Measurements from ENCODE around the gene GCA. TPM values are rescaled to one million over a fixed set of nuclear protein-coding genes. Genes with fewer than 3 reads are reported as not detected.
A peak's percentile ranks its signal among the peaks of the same experiment; 100 is the strongest.

Gene GCA
- polyA plus RNA-seq, 1 experiment: 5.2 TPM

- DNase-seq (ENCODE audit: low read depth): no peak
- ChIA-PET POLR2A (no interaction called here), CTCF (interaction anchor here (0.7 to 1.3 kb wide), 4 partner anchors 8 to 196 kb away, joined by 3 to 4 read pairs (median 3); no protein-coding TSS in a partner anchor)
- Histone ChIP-seq H3K27me3 (ENCODE audit: control insufficient read depth, insufficient read depth, low read length) (peaks cover 4% of the 10 kb centered on the region; the same call in 1 of the 2 replicates), H3K4me3 (ENCODE audit: low read depth, low read length) (no peak overlapping the region), H3K36me3 (ENCODE audit: control insufficient read depth, insufficient read depth, low read length) (no peaks in the 10 kb centered on the region)
- TF ChIP-seq CTCF (IDR thresholded peaks at IDR 0.05; ENCODE audit: insufficient read depth, low read depth, low read length): peak; percentile 63
Observed at GRCh38 chr2:162327134-162327769, 16.7 kb upstream of the GCA start.

GRCh38 chr2:162327806-162328205 is 16.1 kb upstream of the GCA start:
- H3K36me3 ChIP-seq (ENCODE audit: control insufficient read depth, insufficient read depth, low read length): no peaks in the 10 kb centered on the region
- no peak overlapping the region for H3K4me3 ChIP-seq (ENCODE audit: low read depth, low read length)
- DNase-seq (ENCODE audit: low read depth): no peak
- peaks cover 4% of the 10 kb centered on the region; the same call in 1 of the 2 replicates for H3K27me3 ChIP-seq (ENCODE audit: control insufficient read depth, insufficient read depth, low read length)
- no peak for TF ChIP-seq CTCF (IDR thresholded peaks at IDR 0.05; ENCODE audit: insufficient read depth, low read depth, low read length)
- ChIA-PET CTCF (interaction anchor here (0.6 to 1.3 kb wide), 2 partner anchors 9 to 100 kb away, joined by 3 read pairs; no protein-coding TSS in a partner anchor), POLR2A (no interaction called here)

- ChIA-PET CTCF (interaction anchor here (0.6 to 1.3 kb wide), 3 partner anchors 10 to 100 kb away, joined by 3 to 4 read pairs (median 3); partner anchors contain the start of gene IFIH1), POLR2A (no interaction called here)
- TF ChIP-seq CTCF (IDR thresholded peaks at IDR 0.05; ENCODE audit: insufficient read depth, low read depth, low read length): no peak
- Histone ChIP-seq H3K4me3 (ENCODE audit: low read depth, low read length) (no peak overlapping the region), H3K27me3 (ENCODE audit: control insufficient read depth, insufficient read depth, low read length) (peaks cover 4% of the 10 kb centered on the region; the same call in 1 of the 2 replicates), H3K36me3 (ENCODE audit: control insufficient read depth, insufficient read depth, low read length) (no peaks in the 10 kb centered on the region)
- no peak for DNase-seq (ENCODE audit: low read depth)
Observed at GRCh38 chr2:162328424-162329157, 15.3 kb upstream of the GCA start.

GRCh38 chr2:162330881-162331280 is 13.1 kb upstream of the GCA start:
- peaks cover 1% of the 10 kb centered on the region; the same call in 1 of the 2 replicates for H3K27me3 ChIP-seq (ENCODE audit: control insufficient read depth, insufficient read depth, low read length)
- no peak overlapping the region for H3K4me3 ChIP-seq (ENCODE audit: low read depth, low read length)
- DNase-seq (ENCODE audit: low read depth): no peak
- CTCF ChIA-PET: no interaction called here
- no peak for TF ChIP-seq CTCF (IDR thresholded peaks at IDR 0.05; ENCODE audit: insufficient read depth, low read depth, low read length)
- POLR2A ChIA-PET: no interaction called here
- H3K36me3 ChIP-seq (ENCODE audit: control insufficient read depth, insufficient read depth, low read length): no peaks in the 10 kb centered on the region

DNA sequence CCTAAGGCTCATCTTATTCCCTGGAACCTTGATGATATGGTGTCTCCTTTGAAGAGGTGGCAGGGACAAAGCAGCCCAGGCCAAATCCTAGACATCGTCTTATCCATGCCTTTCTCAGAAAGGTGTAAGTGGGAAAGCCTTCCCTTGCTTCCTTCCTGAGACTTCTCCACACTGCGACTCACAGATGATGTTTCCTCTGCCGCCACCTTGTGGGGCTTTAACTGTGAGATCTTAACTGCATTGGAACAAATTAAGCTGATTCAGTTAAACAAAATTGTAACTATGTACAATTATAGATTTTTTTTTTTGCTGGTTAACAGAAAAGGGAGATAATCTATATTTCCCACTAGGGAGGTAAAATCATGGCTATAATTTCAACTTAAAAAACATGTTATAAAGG is 10.0 kb upstream of the GCA start:
- DNase-seq (ENCODE audit: low read depth): no peak
- peak; percentile 55 for TF ChIP-seq CTCF (IDR thresholded peaks at IDR 0.05; ENCODE audit: insufficient read depth, low read depth, low read length)
- H3K4me3 ChIP-seq (ENCODE audit: low read depth, low read length): no peak overlapping the region
- CTCF ChIA-PET: interaction anchor here (0.8 to 2.6 kb wide), 2 partner anchors 9 to 13 kb away, joined by 3 to 10 read pairs; partner anchors contain the start of gene GCA
- POLR2A ChIA-PET: no interaction called here
- no peaks in the 10 kb centered on the region for H3K36me3 ChIP-seq (ENCODE audit: control insufficient read depth, insufficient read depth, low read length)
- H3K27me3 ChIP-seq (ENCODE audit: control insufficient read depth, insufficient read depth, low read length): peaks cover 1% of the 10 kb centered on the region; the same call in 1 of the 2 replicates
